Measurements from ENCODE around the gene SLC9A1.

Gene SLC9A1

DNA sequence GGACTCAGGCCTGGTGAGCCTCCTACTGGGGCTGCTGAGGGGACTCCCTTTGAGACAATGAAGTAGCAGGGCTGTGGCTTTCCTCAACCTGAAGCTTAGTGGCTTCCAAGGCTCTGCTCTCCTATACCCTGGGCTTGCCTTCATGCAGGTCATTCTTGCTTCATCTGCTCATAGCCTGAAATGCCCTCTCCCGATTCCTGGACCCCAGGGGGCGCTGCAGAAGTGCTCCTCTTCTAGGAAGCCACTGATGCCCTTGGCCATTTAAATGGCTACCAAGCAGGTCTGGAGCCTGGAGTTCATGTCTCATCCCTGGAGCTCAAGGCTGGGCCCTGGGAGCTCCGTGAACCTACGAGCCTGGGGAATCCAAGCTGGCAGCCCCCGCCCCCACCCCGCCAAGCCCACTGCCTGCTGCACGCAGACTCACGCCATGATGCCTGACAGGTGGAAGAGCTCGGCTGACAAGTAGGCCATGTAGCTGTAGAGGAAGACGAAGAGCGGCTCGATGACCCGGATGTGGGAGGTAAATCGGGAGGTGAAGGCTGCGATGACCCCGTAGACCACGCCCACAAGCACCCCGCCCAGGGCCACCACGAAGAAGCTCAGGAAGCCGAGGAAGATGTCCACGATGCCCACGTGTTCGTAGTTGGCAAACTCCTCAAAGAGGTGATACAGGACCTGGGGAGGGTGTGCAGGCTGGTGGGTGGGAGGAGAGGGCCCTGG lies 45.7 kb downstream of the SLC9A1 start:
- no peak for DNase-seq (ENCODE audit: low read depth)
- TF ChIP-seq, protein P1, sequence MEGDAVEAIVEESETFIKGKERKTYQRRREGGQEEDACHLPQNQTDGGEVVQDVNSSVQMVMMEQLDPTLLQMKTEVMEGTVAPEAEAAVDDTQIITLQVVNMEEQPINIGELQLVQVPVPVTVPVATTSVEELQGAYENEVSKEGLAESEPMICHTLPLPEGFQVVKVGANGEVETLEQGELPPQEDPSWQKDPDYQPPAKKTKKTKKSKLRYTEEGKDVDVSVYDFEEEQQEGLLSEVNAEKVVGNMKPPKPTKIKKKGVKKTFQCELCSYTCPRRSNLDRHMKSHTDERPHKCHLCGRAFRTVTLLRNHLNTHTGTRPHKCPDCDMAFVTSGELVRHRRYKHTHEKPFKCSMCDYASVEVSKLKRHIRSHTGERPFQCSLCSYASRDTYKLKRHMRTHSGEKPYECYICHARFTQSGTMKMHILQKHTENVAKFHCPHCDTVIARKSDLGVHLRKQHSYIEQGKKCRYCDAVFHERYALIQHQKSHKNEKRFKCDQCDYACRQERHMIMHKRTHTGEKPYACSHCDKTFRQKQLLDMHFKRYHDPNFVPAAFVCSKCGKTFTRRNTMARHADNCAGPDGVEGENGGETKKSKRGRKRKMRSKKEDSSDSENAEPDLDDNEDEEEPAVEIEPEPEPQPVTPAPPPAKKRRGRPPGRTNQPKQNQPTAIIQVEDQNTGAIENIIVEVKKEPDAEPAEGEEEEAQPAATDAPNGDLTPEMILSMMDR (IDR thresholded peaks at IDR 0.05; ENCODE audit: low read depth, low read length, missing control alignments): peak; percentile 41
- no peak overlapping the region for H3K4me3 ChIP-seq (ENCODE audit: low read depth, low read length)

DNA sequence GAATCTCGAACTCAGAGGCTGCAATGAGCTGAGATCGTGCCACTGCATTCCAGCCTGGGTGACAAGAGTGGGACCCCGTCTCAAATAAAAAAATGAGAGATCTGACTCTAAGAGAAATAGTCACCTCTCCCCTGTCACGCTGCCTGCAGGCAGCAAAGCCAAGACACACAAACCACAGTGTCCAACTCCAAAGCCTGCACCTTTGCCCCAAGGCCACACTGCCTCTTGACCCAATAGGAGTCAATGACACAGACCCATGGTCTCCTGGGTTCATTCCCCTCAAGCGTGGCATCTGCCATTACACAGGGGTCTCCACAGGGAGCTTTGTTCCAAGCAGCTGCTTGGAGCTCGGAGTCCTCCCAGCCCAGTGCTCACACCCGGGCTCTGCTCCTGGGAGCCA lies 46.3 kb downstream of the SLC9A1 start:
- no peak overlapping the region for H3K4me3 ChIP-seq (ENCODE audit: low read depth, low read length)
- no peak for DNase-seq (ENCODE audit: low read depth)
- TF ChIP-seq, protein P1 (IDR thresholded peaks at IDR 0.05; ENCODE audit: low read depth, low read length, missing control alignments): no peak

DNA sequence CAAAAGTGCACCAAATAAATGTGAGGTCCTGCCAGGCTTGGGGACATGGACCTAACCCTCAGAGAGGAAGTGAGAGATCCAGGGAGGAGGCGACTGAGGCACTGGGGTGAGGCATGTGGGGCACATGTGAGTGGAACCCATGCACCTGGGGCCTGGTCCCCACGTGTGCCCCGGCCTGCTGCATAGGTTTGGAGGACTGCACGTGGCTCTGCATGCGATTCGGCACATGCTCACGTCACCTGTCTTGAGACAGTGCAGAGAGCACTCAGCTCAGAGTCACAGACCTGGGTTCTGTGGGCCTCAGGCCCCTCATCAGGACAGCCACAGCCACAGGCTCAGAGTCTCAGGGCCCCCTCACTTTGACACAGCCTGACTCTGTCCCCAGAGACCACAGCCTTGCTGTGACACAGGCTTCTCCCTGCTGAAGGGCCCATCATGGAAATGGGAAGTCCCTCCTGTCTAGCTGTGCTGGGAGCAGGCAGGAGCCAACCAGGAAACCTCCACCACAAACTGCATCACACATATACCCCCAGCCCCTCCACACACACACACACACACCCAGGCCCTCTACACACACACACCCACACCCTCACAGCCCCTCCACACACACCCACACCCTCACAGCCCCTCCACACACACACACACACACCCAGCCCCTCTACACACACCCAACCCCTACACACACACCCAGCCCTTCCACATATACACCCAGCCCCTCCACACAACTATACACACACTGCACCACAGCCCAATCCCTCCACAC lies 48.2 kb downstream of the SLC9A1 start:
- H3K4me3 ChIP-seq (ENCODE audit: low read depth, low read length): no peak overlapping the region
- TF ChIP-seq, protein P1 (IDR thresholded peaks at IDR 0.05; ENCODE audit: low read depth, low read length, missing control alignments): no peak
- no peak for DNase-seq (ENCODE audit: low read depth)

- H3K4me3 ChIP-seq (ENCODE audit: low read depth, low read length): no peak overlapping the region
- DNase-seq (ENCODE audit: low read depth): no peak
- TF ChIP-seq, protein P1 (IDR thresholded peaks at IDR 0.05; ENCODE audit: low read depth, low read length, missing control alignments): no peak
Measured at GRCh38 chr1:27105018-27105417, 49.9 kb downstream of the SLC9A1 start.

- TF ChIP-seq, protein P1 (IDR thresholded peaks at IDR 0.05; ENCODE audit: low read depth, low read length, missing control alignments): no peak
- H3K4me3 ChIP-seq (ENCODE audit: low read depth, low read length): no peak overlapping the region
- DNase-seq (ENCODE audit: low read depth): no peak
Measured at GRCh38 chr1:27103498-27103897, 51.4 kb downstream of the SLC9A1 start.

GRCh38 chr1:27102707-27103468 lies 52.0 kb downstream of the SLC9A1 start:
- no peak overlapping the region for H3K4me3 ChIP-seq (ENCODE audit: low read depth, low read length)
- TF ChIP-seq, protein P1 (IDR thresholded peaks at IDR 0.05; ENCODE audit: low read depth, low read length, missing control alignments): peak; percentile 96
- DNase-seq (ENCODE audit: low read depth): no peak
